Stimulated activated CD4-positive, alpha-beta T cell treated with anti-CD3 and anti-CD28 coated beads, TNF-alpha, amount 100 ng/mL, for 4 hours (primary cell): ENCODE data around the gene HSFX4.
"Not testable (repeated sequence)": the region's sequence is repeated elsewhere in the genome, so short reads cannot be mapped to it uniquely, and the experiment has no call there.

ENCODE experiments used
- DNase-seq, 3 experiments: peaks; one replicate each; pipeline ENCODE4 v3.0.0-alpha.2; 2020; ENCODE audit warnings: low read depth in 3 of 3

The HSFX4 gene

GRCh38 chrX:149929400-149929799, at the start of gene HSFX4:
TSS of gene HSFX4 (plus strand) at chrX:149929573. CDS start at chrX:149929645, 72 bp downstream.
- not testable (repeated sequence) for DNase-seq

- no peak for DNase-seq
Measured at GRCh38 chrX:149881081-149881711, 48.2 kb upstream of the HSFX4 start, which contains the start of gene MAGEA8. TSS of gene MAGEA8 (plus strand) at chrX:149881183. CDS start at chrX:149884273, 3,090 bp downstream.

GRCh38 chrX:149890828-149891227, 38.5 kb upstream of the HSFX4 start:
- DNase-seq: not testable (repeated sequence)

GRCh38 chrX:149898554-149898953, 30.8 kb upstream of the HSFX4 start:
- DNase-seq: no peak

- DNase-seq: no peak
Measured at GRCh38 chrX:149903889-149904748, 25.3 kb upstream of the HSFX4 start.

GRCh38 chrX:149908308-149908707, 21.1 kb upstream of the HSFX4 start:
- DNase-seq: no peak

- DNase-seq: no peak
Measured at GRCh38 chrX:149908727-149909126, 20.6 kb upstream of the HSFX4 start.

GRCh38 chrX:149909324-149910177, 19.8 kb upstream of the HSFX4 start:
- no peak for DNase-seq

GRCh38 chrX:149910178-149910695, 19.1 kb upstream of the HSFX4 start:
- DNase-seq: no peak

GRCh38 chrX:149916745-149917392, 12.5 kb upstream of the HSFX4 start:
- no peak for DNase-seq

- DNase-seq: not testable (repeated sequence)
Measured at GRCh38 chrX:149923836-149924235, 5.5 kb upstream of the HSFX4 start.

GRCh38 chrX:149924434-149924833, 4.9 kb upstream of the HSFX4 start:
- DNase-seq: not testable (repeated sequence)

- DNase-seq: not testable (repeated sequence)
Measured at GRCh38 chrX:149927245-149927963, 2.0 kb upstream of the HSFX4 start.

GRCh38 chrX:149927964-149928258, 1.5 kb upstream of the HSFX4 start:
- not testable (repeated sequence) for DNase-seq

- DNase-seq: not testable (repeated sequence)
Measured at GRCh38 chrX:149928635-149929034, 738 bp upstream of the HSFX4 start.

- DNase-seq: not testable (repeated sequence)
Measured at GRCh38 chrX:149931355-149931754, 2.0 kb downstream of the HSFX4 start.

GRCh38 chrX:149932150-149932549, 2.8 kb downstream of the HSFX4 start:
- DNase-seq: not testable (repeated sequence)

- not testable (repeated sequence) for DNase-seq
Measured at GRCh38 chrX:149932970-149933369, 3.6 kb downstream of the HSFX4 start.

- DNase-seq: not testable (repeated sequence)
Measured at GRCh38 chrX:149933547-149933946, 4.2 kb downstream of the HSFX4 start.

GRCh38 chrX:149937328-149937727, 8.0 kb downstream of the HSFX4 start:
- not testable (repeated sequence) for DNase-seq
